KOPT-K1 (cell line): ENCODE data around the gene AIMP1.
A peak's percentile ranks its signal among the peaks of the same experiment; 100 is the strongest.
"Not testable (repeated sequence)": the region's sequence is repeated elsewhere in the genome, so short reads cannot be mapped to it uniquely, and the experiment has no call there.

Source experiments
- H3K27ac ChIP-seq: fragments of 200-600 bp; sonication (generic); 2 replicates; pipeline ENCODE4 v1.5.1; 2016; ENCODE audit warnings: antibody characterized with exemption, mild to moderate bottlenecking, low read depth, low read length; ENCODE audit not compliant: poor library complexity, severe bottlenecking
- H3K36me3 ChIP-seq: fragments of 200-600 bp; sonication (generic); 2 replicates; pipeline ENCODE4 v1.5.1; 2017; ENCODE audit warnings: antibody characterized with exemption, mild to moderate bottlenecking, low read length, moderate library complexity; ENCODE audit not compliant: insufficient read depth
- H3K9me3 ChIP-seq: fragments of 200-600 bp; sonication (generic); 2 replicates; pipeline ENCODE4 v1.5.1; 2017; ENCODE audit warnings: antibody characterized with exemption, low read length, mild to moderate bottlenecking; ENCODE audit not compliant: insufficient read depth, poor library complexity, severe bottlenecking

The AIMP1 gene

DNA sequence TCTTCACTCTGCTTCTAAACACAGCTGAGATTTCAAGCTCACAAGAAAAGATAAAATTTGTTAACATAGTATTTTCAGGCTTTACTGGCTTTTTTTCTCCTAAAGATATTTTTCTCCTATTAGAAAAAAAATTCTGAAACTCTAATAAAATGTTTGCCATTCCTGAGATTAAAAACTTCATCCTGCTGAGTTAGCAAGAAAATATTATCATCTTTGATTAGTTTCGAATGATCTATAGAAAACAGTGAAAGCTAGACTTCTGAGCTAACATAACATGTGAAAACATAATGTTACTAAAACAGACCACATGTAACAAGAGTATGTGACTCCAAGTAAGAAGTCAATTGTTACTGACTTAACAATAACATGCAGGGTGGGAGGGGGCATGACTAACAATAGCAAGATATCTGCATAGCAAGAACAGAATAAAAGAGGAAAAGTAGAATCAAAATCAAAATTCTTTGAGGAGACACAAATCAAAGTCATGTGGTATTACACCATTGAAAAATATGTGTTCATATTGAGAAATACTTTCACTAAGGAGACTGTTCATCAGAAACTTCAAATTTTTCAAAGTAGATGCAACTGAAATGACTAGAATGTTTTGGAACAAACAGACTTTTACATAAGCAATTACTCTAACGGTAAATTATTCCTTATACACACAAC is 14.8 kb upstream of the AIMP1 start:
- Histone ChIP-seq H3K9me3 (no peaks in the 10 kb centered on the region), H3K27ac (no peak overlapping the region), H3K36me3 (peaks cover 59% of the 10 kb centered on the region)

DNA sequence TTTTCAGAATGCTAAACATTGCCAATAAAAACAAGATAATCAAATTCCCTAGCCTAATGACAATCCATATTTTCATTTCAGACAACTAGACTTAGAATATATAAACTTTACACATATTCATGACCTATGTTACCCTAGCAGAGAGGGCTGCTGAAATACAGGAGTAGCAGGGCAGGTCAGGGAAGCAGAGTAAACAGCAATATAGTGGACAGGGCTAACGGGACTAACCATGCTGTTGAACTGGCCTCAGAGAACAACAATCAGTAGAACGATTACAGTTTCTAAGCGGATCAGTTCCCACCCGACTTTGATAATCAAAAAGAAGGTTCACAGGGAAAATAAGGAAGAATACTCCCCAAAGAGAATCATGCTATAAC is 14.3 kb upstream of the AIMP1 start:
- no peak overlapping the region for H3K27ac ChIP-seq
- H3K36me3 ChIP-seq: peaks cover 64% of the 10 kb centered on the region
- H3K9me3 ChIP-seq: no peaks in the 10 kb centered on the region

GRCh38 chr4:106303548-106304281 is 12.6 kb upstream of the AIMP1 start:
- H3K27ac ChIP-seq: no peak overlapping the region
- H3K36me3 ChIP-seq: peaks cover 67% of the 10 kb centered on the region
- H3K9me3 ChIP-seq: no peaks in the 10 kb centered on the region

DNA sequence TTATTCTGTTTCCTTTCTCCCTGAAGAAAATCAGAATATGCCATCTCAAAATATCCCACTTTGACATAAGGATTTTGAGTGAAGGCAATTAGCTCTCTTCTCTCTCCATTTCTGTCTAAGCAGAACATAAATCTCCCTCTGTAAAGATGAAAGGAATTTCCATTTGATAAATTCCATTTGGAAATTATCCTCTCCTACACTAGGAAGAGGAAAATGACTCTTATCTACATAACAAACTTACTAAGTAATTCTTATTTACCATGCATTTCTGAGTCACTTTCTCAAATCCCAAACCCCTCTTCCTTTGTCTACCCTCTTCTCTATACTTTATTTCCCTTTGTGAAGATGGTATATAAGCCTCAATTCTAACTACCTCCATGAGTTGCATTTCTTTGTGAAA is 11.7 kb upstream of the AIMP1 start:
- no peaks in the 10 kb centered on the region for H3K9me3 ChIP-seq
- H3K36me3 ChIP-seq: peaks cover 64% of the 10 kb centered on the region
- no peak overlapping the region for H3K27ac ChIP-seq

- no peak overlapping the region for H3K27ac ChIP-seq
- H3K36me3 ChIP-seq: peaks cover 55% of the 10 kb centered on the region
- H3K9me3 ChIP-seq: no peaks in the 10 kb centered on the region
Observed at GRCh38 chr4:106305435-106306055, 10.8 kb upstream of the AIMP1 start.

GRCh38 chr4:106306561-106306960 is 9.8 kb upstream of the AIMP1 start:
- Histone ChIP-seq H3K27ac (no peak overlapping the region), H3K9me3 (no peaks in the 10 kb centered on the region), H3K36me3 (peaks cover 49% of the 10 kb centered on the region)

- Histone ChIP-seq H3K9me3 (no peaks in the 10 kb centered on the region), H3K27ac (no peak overlapping the region), H3K36me3 (peaks cover 10% of the 10 kb centered on the region)
Observed at GRCh38 chr4:106312377-106312776, 4.0 kb upstream of the AIMP1 start.

DNA sequence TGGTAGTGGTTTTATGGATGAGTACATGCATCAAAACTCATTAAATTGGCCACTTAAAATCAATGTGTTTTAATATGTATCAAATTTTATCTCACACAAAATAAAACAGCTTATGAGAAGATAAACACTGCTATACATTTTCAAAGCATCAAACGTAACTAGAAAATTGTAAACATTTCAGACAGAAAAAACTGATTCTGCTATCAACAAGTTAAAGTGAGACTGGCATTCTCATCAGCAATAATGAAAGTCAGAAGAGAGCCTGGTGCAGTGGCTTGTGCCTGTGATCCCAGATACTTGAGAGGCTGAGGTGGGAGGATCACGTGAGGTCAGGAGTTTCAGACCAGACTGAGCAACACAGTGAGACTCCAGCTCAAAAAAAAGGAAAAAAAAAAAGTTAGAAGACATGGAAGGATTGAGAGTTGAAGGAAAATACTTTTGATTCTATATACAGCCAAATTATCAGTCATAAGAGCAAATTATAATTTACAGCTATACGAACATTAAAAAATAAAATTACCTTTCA is 3.3 kb upstream of the AIMP1 start:
- no peak overlapping the region for H3K27ac ChIP-seq
- H3K9me3 ChIP-seq: no peaks in the 10 kb centered on the region

GRCh38 chr4:106314960-106315359 is 1.4 kb upstream of the AIMP1 start:
- no peaks in the 10 kb centered on the region for H3K9me3 ChIP-seq
- peak overlapping the region; percentile 97 for H3K27ac ChIP-seq
- H3K36me3 ChIP-seq: peaks cover 2% of the 10 kb centered on the region

More for the DNA sequence above, 3.3 kb upstream of the AIMP1 start:
- peaks cover 10% of the 10 kb centered on the region for H3K36me3 ChIP-seq

GRCh38 chr4:106315476-106315967 is 828 bp upstream of the AIMP1 start:
- peak overlapping the region; percentile 97 for H3K27ac ChIP-seq
- no peaks in the 10 kb centered on the region for H3K9me3 ChIP-seq
- peaks cover 7% of the 10 kb centered on the region for H3K36me3 ChIP-seq

- peaks cover 13% of the 10 kb centered on the region for H3K36me3 ChIP-seq
- peak overlapping the region; percentile 97 for H3K27ac ChIP-seq
- no peaks in the 10 kb centered on the region for H3K9me3 ChIP-seq
Observed at GRCh38 chr4:106316773-106317409, 541 bp downstream of the AIMP1 start.

- Histone ChIP-seq H3K9me3 (no peaks in the 10 kb centered on the region), H3K36me3 (peaks cover 19% of the 10 kb centered on the region), H3K27ac (no peak overlapping the region)
Observed at GRCh38 chr4:106317815-106318214, 1.5 kb downstream of the AIMP1 start.

GRCh38 chr4:106318511-106318910 is 2.2 kb downstream of the AIMP1 start:
- no peaks in the 10 kb centered on the region for H3K9me3 ChIP-seq
- H3K36me3 ChIP-seq: peaks cover 24% of the 10 kb centered on the region
- no peak overlapping the region for H3K27ac ChIP-seq

DNA sequence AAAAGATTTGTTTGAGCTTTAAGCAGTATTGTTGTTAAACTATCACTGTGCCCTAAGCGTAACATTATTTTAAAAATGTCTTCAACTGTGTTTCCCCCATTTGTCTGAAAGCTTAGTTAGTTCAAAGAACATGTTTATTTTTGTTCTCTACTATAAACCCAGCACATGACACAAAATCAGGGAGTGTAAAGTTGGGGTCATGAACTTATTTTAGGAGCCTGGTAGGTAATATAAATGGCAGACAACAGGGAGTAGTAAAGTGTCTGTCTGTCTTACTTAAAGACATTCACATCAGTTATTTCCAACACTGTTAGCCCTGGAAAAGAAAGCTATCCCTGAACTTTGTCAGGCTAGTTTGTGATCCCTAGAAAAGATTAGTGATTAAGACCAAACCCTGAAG is 3.9 kb downstream of the AIMP1 start:
- Histone ChIP-seq H3K36me3 (peaks cover 30% of the 10 kb centered on the region), H3K9me3 (no peaks in the 10 kb centered on the region), H3K27ac (no peak overlapping the region)

- H3K27ac ChIP-seq, H3K9me3 ChIP-seq: not testable (repeated sequence)
- peaks cover 39% of the 10 kb centered on the region for H3K36me3 ChIP-seq
Observed at GRCh38 chr4:106321168-106321567, 4.8 kb downstream of the AIMP1 start.
